B cell (primary cell): Measurements from ENCODE around the gene SCMH1. TPM values are rescaled to one million over a fixed set of nuclear protein-coding genes. Genes with fewer than 3 reads are reported as not detected.

Experiments used
- ATAC-seq: fragments of 200-7000 bp; cut with Tn5 transposase; one replicate; pipeline ENCODE4 v1.10.0; 2021; ENCODE audit warnings: low read depth, mild to moderate bottlenecking, moderate number of reproducible peaks, moderate library complexity
- CTCF ChIA-PET: fragments of 350-600 bp; sonication (Branson Sonifier 250); formaldehyde crosslinking; loops from one replicate; lab custom pipeline; 2021; ENCODE audit warnings: antibody characterized with exemption, inconsistent platforms; lab: Charles Lee
- POLR2A ChIA-PET: fragments of 350-600 bp; sonication (Branson Sonifier 250); formaldehyde crosslinking; loops from one replicate; lab custom pipeline; 2021; ENCODE audit warnings: antibody characterized with exemption; lab: Charles Lee
- DNase-seq: peaks from one replicate; pipeline ENCODE4 v3.0.0; 2013
- H2AFZ ChIP-seq: 2 replicates; pipeline ENCODE4 v1.6.1; 2012; ENCODE audit warnings: mild to moderate bottlenecking, low read depth, low read length; ENCODE audit not compliant: insufficient read depth, poor library complexity, severe bottlenecking
- H3K27ac ChIP-seq, 2 donors: 1 replicate in 1 of 2; 2 replicates in 1 of 2; pipeline ENCODE4 v1.5.1; 2012 to 2013; ENCODE audit warnings: low read length in 2 of 2, mild to moderate bottlenecking in 2 of 2, moderate library complexity in 1 of 2
- H3K27me3 ChIP-seq, 4 experiments: fragments of 200-600 bp in 1 of 4; sonication (generic) in 1 of 4; replicated peaks in 1 of 4; 1 replicate in 2 of 4; 2 replicates in 2 of 4; pipeline versions ENCODE4 v1.6.1 to v1.7.0; 2013 to 2016; ENCODE audit warnings: low read length in 3 of 4, mild to moderate bottlenecking in 2 of 4, mixed read lengths in 1 of 4, moderate library complexity in 1 of 4; ENCODE audit not compliant: insufficient read depth in 4 of 4, control insufficient read depth in 3 of 4; ENCODE audit errors: control extremely low read depth in 1 of 4
- H3K36me3 ChIP-seq, 2 experiments: replicated peaks in 1 of 2; 1 replicate in 1 of 2; 2 replicates in 1 of 2; pipeline versions ENCODE4 v1.6.1 to v1.7.1; 2013; ENCODE audit warnings: low read length in 1 of 2; ENCODE audit not compliant: insufficient read depth in 2 of 2, control insufficient read depth in 1 of 2; ENCODE audit errors: control extremely low read depth in 1 of 2, extremely low read depth in 1 of 2
- H3K4me1 ChIP-seq, 2 donors: fragments of 200-600 bp in 1 of 2; sonication (generic) in 1 of 2; 1 replicate in 1 of 2; 2 replicates in 1 of 2; pipeline versions ENCODE4 v1.5.1 to v1.6.1; 2013 to 2017; ENCODE audit warnings: low read length in 2 of 2; ENCODE audit not compliant: control insufficient read depth in 2 of 2, insufficient read depth in 2 of 2
- H3K4me2 ChIP-seq: replicated peaks from 2 replicates; pipeline ENCODE3; 2012; ENCODE audit warnings: mild to moderate bottlenecking, low read depth, low read length; ENCODE audit not compliant: poor library complexity, severe bottlenecking
- H3K4me3 ChIP-seq, 5 experiments: fragments of 200-600 bp in 1 of 5; sonication (generic) in 1 of 5; 1 replicate in 3 of 5; 2 replicates in 2 of 5; pipeline versions ENCODE4 v1.5.1 to v1.7.0; 2011 to 2016; ENCODE audit warnings: low read length in 4 of 5, mild to moderate bottlenecking in 4 of 5, low read depth in 2 of 5, control low read depth in 1 of 5, moderate library complexity in 1 of 5; ENCODE audit not compliant: insufficient read depth in 1 of 5; ENCODE audit errors: control extremely low read depth in 1 of 5, extremely low read depth in 1 of 5
- H3K79me2 ChIP-seq: fragments of 200-600 bp; sonication (generic); one replicate; pipeline ENCODE4 v1.6.0; 2016; ENCODE audit warnings: low read length; ENCODE audit not compliant: control insufficient read depth, insufficient read depth
- H3K9ac ChIP-seq: fragments of 200-600 bp; sonication (generic); 2 replicates; pipeline ENCODE4 v1.6.1; 2017; ENCODE audit warnings: mild to moderate bottlenecking, low read length, moderate library complexity
- H3K9me3 ChIP-seq, 3 donors: one replicate each; pipeline versions ENCODE4 v1.6.1 to v1.7.1; 2013; ENCODE audit warnings: low read length in 2 of 3; ENCODE audit not compliant: control insufficient read depth in 2 of 3, insufficient read depth in 1 of 3; ENCODE audit errors: control extremely low read depth in 1 of 3
- H4K20me1 ChIP-seq: 2 replicates; pipeline ENCODE4 v1.6.0; 2012; ENCODE audit warnings: mild to moderate bottlenecking, low read length; ENCODE audit not compliant: insufficient read depth, control insufficient read depth, poor library complexity, severe bottlenecking
- H3K27ac Mint-ChIP-seq: one replicate; pipeline ENCODE4 v1.8.0; 2021; ENCODE audit warnings: mixed read lengths
- H3K27me3 Mint-ChIP-seq: one replicate; pipeline ENCODE4 v1.8.0; 2021; ENCODE audit warnings: mixed read lengths
- H3K4me1 Mint-ChIP-seq: one replicate; pipeline ENCODE4 v1.8.0; 2021; ENCODE audit warnings: mixed read lengths
- H3K4me3 Mint-ChIP-seq: one replicate; pipeline ENCODE4 v1.8.0; 2021; ENCODE audit warnings: mixed read lengths
- H3K9me3 Mint-ChIP-seq: one replicate; pipeline ENCODE4 v1.8.0; 2022; ENCODE audit warnings: mixed read lengths; ENCODE audit not compliant: insufficient read depth
- EZH2 ChIP-seq: IDR thresholded peaks from 2 replicates; pipeline ENCODE4 v1.6.1; 2012; ENCODE audit warnings: borderline replicate concordance, low read depth, mild to moderate bottlenecking, moderate library complexity, low read length; ENCODE audit not compliant: insufficient read depth, poor library complexity, severe bottlenecking
- WGBS: methylation state at CpG from one replicate; pipeline ENCODE4 v1.1.5; 2013; ENCODE audit warnings: missing lambda C conversion rate; ENCODE audit not compliant: insufficient coverage; 5-methylcytosine and 5-hydroxymethylcytosine counted together
- intact Hi-C: fragments of 100-400 bp; cut with micrococcal nuclease; formaldehyde crosslinking; loops from one replicate; pipeline ENCODE4 v1.10.0; 2022
- polyA plus RNA-seq: library from polyadenylated mRNA; depleted of rRNA; stranded (reverse); fragments of >200 nt; gene quantifications from 2 replicates; pipeline ENCODE4 v1.2.3, GENCODE V29; 2012
- total RNA-seq, 2 donors: library from RNA; stranded (reverse); fragments of 120-200 nt in 1 of 2; gene quantifications; 1 replicate in 1 of 2; 2 replicates in 1 of 2; pipeline versions ENCODE4 v1.2.3 to v1.2.4, GENCODE V29; 2013 to 2022
- TF ChIP-seq, protein P1 (sequence below): fragments of 200-600 bp; IDR thresholded peaks from one replicate; pipeline ENCODE4 v1.8.0; 2022; ENCODE audit warnings: antibody characterized with exemption, mild to moderate bottlenecking

The SCMH1 gene
- total and polyA plus RNA-seq, 2 donors (not counting 1 experiment from before 2014, with no cell fraction given): 29.4 to 33.3 TPM

GRCh38 chr1:41038110-41038509, 204.0 kb downstream of the SCMH1 start:
- no peak overlapping the region for H3K4me3 Mint-ChIP-seq
- Histone ChIP-seq H2AFZ (no peak overlapping the region), H3K4me3 (no peak overlapping the region), H3K9ac (no peak overlapping the region), H3K4me1 (no peaks in the 10 kb centered on the region), H3K4me2 (no peak overlapping the region), H3K27ac (no peak overlapping the region), H3K9me3 (no peaks in the 10 kb centered on the region), H3K36me3 (peaks cover 0 to 29% of the 10 kb centered on the region in 2 experiments), H4K20me1 (no peaks in the 10 kb centered on the region), H3K79me2 (no peaks in the 10 kb centered on the region), H3K27me3 (no peaks in the 10 kb centered on the region)
- DNase-seq (no peak), ATAC-seq (no peak)
- WGBS: 100% methylated on average over 1 of the region's 5 CpGs
- CTCF ChIA-PET: interaction anchor here (0.7 to 1.4 kb wide), 2 partner anchors 86 to 87 kb away, joined by 3 read pairs; no protein-coding TSS in a partner anchor
- intact Hi-C loops: no loop called here
- no peaks in the 10 kb centered on the region for H3K27me3 Mint-ChIP-seq
- no peak for TF ChIP-seq EZH2
- TF ChIP-seq, protein P1, sequence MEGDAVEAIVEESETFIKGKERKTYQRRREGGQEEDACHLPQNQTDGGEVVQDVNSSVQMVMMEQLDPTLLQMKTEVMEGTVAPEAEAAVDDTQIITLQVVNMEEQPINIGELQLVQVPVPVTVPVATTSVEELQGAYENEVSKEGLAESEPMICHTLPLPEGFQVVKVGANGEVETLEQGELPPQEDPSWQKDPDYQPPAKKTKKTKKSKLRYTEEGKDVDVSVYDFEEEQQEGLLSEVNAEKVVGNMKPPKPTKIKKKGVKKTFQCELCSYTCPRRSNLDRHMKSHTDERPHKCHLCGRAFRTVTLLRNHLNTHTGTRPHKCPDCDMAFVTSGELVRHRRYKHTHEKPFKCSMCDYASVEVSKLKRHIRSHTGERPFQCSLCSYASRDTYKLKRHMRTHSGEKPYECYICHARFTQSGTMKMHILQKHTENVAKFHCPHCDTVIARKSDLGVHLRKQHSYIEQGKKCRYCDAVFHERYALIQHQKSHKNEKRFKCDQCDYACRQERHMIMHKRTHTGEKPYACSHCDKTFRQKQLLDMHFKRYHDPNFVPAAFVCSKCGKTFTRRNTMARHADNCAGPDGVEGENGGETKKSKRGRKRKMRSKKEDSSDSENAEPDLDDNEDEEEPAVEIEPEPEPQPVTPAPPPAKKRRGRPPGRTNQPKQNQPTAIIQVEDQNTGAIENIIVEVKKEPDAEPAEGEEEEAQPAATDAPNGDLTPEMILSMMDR: no peak
- H3K4me1 Mint-ChIP-seq: no peaks in the 10 kb centered on the region
- POLR2A ChIA-PET: no interaction called here
- no peak overlapping the region for H3K27ac Mint-ChIP-seq
- H3K9me3 Mint-ChIP-seq: no peaks in the 10 kb centered on the region

DNA sequence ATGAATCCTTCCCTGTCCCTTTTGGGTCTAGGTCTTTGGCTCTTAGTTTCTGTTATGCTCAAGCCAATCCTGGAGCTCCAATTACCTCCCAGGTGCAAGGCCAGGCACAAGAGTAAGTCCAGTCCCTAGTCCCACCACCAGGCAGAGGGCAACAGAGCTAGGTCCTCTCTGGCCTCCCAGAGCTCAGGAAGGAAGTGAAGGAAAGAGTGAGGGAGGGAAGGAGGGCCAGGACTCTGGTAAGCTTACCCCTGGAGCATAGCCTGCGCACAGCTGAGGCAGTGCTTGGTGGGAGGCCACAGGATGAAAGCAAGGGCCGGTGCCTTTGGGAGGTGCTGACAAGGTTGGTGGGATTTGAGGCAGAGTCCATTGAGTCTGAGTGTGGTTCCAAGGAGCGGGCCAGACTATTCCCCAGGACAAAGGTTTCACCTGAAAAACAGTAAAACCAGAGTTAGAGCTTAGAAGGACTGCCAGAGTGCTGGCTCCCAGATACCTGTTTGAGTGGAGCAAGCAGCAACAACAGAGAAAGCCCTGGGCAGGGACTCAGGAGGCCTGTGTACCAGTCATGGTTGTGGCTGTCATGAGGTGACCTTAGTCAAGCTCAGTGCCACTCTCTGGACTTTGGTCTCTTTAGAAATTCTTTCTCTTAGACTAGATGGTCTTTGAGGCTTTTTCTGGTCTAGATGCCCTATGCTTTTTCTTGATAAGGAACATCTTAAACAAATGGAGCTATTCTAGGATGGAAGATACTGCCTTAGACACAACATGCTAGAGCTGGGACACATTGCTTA, 204.8 kb downstream of the SCMH1 start:
- H3K4me3 Mint-ChIP-seq: no peak overlapping the region
- 97% methylated on average over 3 of the region's 3 CpGs for WGBS
- ATAC-seq: no peak
- no peak overlapping the region for H3K27ac Mint-ChIP-seq
- DNase-seq: no peak
- CTCF ChIA-PET: interaction anchor here (0.7 kb wide), 1 partner anchor 86 kb away, joined by 3 read pairs; no protein-coding TSS in a partner anchor
- no peak for TF ChIP-seq EZH2
- TF ChIP-seq, protein P1: no peak
- no peaks in the 10 kb centered on the region for H3K4me1 Mint-ChIP-seq
- POLR2A ChIA-PET: no interaction called here
- intact Hi-C loops: no loop called here
- Histone ChIP-seq H3K27ac (no peak overlapping the region), H3K9me3 (no peaks in the 10 kb centered on the region), H3K27me3 (no peaks in the 10 kb centered on the region), H3K79me2 (no peaks in the 10 kb centered on the region), H3K4me3 (no peak overlapping the region), H2AFZ (no peak overlapping the region), H3K9ac (no peak overlapping the region), H3K36me3 (peaks cover 0 to 30% of the 10 kb centered on the region in 2 experiments), H4K20me1 (no peaks in the 10 kb centered on the region), H3K4me1 (no peaks in the 10 kb centered on the region), H3K4me2 (no peak overlapping the region)
- H3K9me3 Mint-ChIP-seq: no peaks in the 10 kb centered on the region
- no peaks in the 10 kb centered on the region for H3K27me3 Mint-ChIP-seq
